HEK293T (cell line): ENCODE measurements around the gene ZIC4.

Experiments used
- CTCF ChIA-PET: fragments of 350-600 bp; formaldehyde crosslinking; extraction: SDS; loops from one replicate; lab custom pipeline; 2021; ENCODE audit warnings: antibody characterized with exemption, inconsistent platforms; lab: Yijun Ruan, JAX
- POLR2A ChIA-PET: fragments of 350-600 bp; formaldehyde crosslinking; extraction: SDS; loops from one replicate; lab custom pipeline; 2020; ENCODE audit warnings: antibody characterized with exemption, inconsistent platforms; lab: Yijun Ruan, JAX
- DNase-seq: peaks from one replicate; pipeline ENCODE4 v3.0.0; 2012; ENCODE audit warnings: mixed read lengths; ENCODE audit errors: extremely low spot score
- ARNT ChIP-seq: fragments of 450-650 bp; IDR thresholded peaks from 2 replicates; pipeline ENCODE4 v1.6.1; 2017; ENCODE audit warnings: mild to moderate bottlenecking
- BHLHE40 ChIP-seq: fragments of 450-650 bp; IDR thresholded peaks from 2 replicates; pipeline ENCODE4 v1.6.1; 2016; ENCODE audit warnings: mild to moderate bottlenecking, moderate library complexity, borderline replicate concordance
- CTBP1 ChIP-seq: fragments of 450-650 bp; IDR thresholded peaks from 2 replicates; pipeline ENCODE4 v1.6.1; 2016; ENCODE audit warnings: borderline replicate concordance
- ELF4 ChIP-seq: fragments of 450-650 bp; IDR thresholded peaks from 2 replicates; pipeline ENCODE4 v1.6.1; 2017; ENCODE audit warnings: antibody characterized with exemption
- FOXA1 ChIP-seq: fragments of 450-650 bp; IDR thresholded peaks from 2 replicates; pipeline ENCODE4 v1.6.1; 2016; ENCODE audit warnings: mild to moderate bottlenecking
- FOXK2 ChIP-seq: fragments of 450-650 bp; IDR thresholded peaks from 2 replicates; pipeline ENCODE4 v1.6.1; 2016; ENCODE audit warnings: mild to moderate bottlenecking
- FOXM1 ChIP-seq: fragments of 450-650 bp; IDR thresholded peaks from 2 replicates; pipeline ENCODE4 v1.6.1; 2017; ENCODE audit warnings: mild to moderate bottlenecking, borderline replicate concordance
- HDGF ChIP-seq: fragments of 450-650 bp; IDR thresholded peaks from 2 replicates; pipeline ENCODE4 v1.6.1; 2017; ENCODE audit warnings: antibody characterized with exemption, borderline replicate concordance
- L3MBTL2 ChIP-seq: fragments of 450-650 bp; conservative IDR thresholded peaks from 2 replicates; pipeline ENCODE4 v1.6.1; 2016; ENCODE audit warnings: mild to moderate bottlenecking
- LEF1 ChIP-seq: fragments of 450-650 bp; IDR thresholded peaks from 2 replicates; pipeline ENCODE4 v1.6.1; 2017; ENCODE audit warnings: mild to moderate bottlenecking, borderline replicate concordance
- NFRKB ChIP-seq: fragments of 450-650 bp; IDR thresholded peaks from 2 replicates; pipeline ENCODE4 v1.6.1; 2016; ENCODE audit warnings: mild to moderate bottlenecking, moderate library complexity
- PKNOX1 ChIP-seq: fragments of 450-650 bp; IDR thresholded peaks from 2 replicates; pipeline ENCODE4 v1.6.1; 2016
- SP1 ChIP-seq: fragments of 450-650 bp; IDR thresholded peaks from 2 replicates; pipeline ENCODE4 v1.6.1; 2017
- SUZ12 ChIP-seq: fragments of 450-650 bp; IDR thresholded peaks from 2 replicates; pipeline ENCODE4 v1.6.1; 2016; ENCODE audit warnings: mild to moderate bottlenecking
- TARDBP ChIP-seq: fragments of 450-650 bp; IDR thresholded peaks from 2 replicates; pipeline ENCODE4 v1.6.1; 2016
- ZNF384 ChIP-seq: fragments of 450-650 bp; IDR thresholded peaks from 2 replicates; pipeline ENCODE4 v1.6.1; 2016

The ZIC4 gene

GRCh38 chr3:147407114-147407497 lies 763 bp upstream of the ZIC4 start:
- ChIA-PET POLR2A (no interaction called here), CTCF (no interaction called here)
- TF ChIP-seq PKNOX1 (no peak), TARDBP (no peak), SP1 (no peak), FOXA1 (no peak), L3MBTL2 (no peak), BHLHE40 (no peak)
- no peak for DNase-seq

- CTCF ChIA-PET = no interaction called here
- TF ChIP-seq ELF4 (no peak), ARNT (no peak), LEF1 (no peak), TARDBP (no peak), CTBP1 (no peak), HDGF (no peak), BHLHE40 (no peak), L3MBTL2 (no peak), FOXK2 (no peak)
- POLR2A ChIA-PET = no interaction called here
- DNase-seq = no peak
Measured at GRCh38 chr3:147405231-147406027, 914 bp downstream of the ZIC4 start.

GRCh38 chr3:147404800-147405230 lies 1.5 kb downstream of the ZIC4 start:
- POLR2A ChIA-PET = no interaction called here
- CTCF ChIA-PET = no interaction called here
- DNase-seq = no peak
- no peak for TF ChIP-seq L3MBTL2
- no peak for TF ChIP-seq LEF1
- no peak for TF ChIP-seq ELF4
- TF ChIP-seq SP1 = no peak
- TF ChIP-seq BHLHE40 = no peak
- no peak for TF ChIP-seq HDGF
- no peak for TF ChIP-seq NFRKB
- no peak for TF ChIP-seq ARNT
- no peak for TF ChIP-seq SUZ12
- TF ChIP-seq FOXA1 = no peak
- no peak for TF ChIP-seq ZNF384
- no peak for TF ChIP-seq FOXK2
- TF ChIP-seq FOXM1 = no peak
- no peak for TF ChIP-seq TARDBP
- TF ChIP-seq CTBP1 = no peak
- TF ChIP-seq PKNOX1 = no peak

GRCh38 chr3:147404000-147404799 lies 2.1 kb downstream of the ZIC4 start:
- ChIA-PET CTCF (no interaction called here), POLR2A (no interaction called here)
- DNase-seq = no peak
- TF ChIP-seq FOXM1 = no peak
- TF ChIP-seq LEF1 = no peak
- TF ChIP-seq NFRKB = no peak
- no peak for TF ChIP-seq ELF4

GRCh38 chr3:147403511-147403910 lies 2.8 kb downstream of the ZIC4 start:
- POLR2A ChIA-PET = no interaction called here
- TF ChIP-seq SUZ12 (no peak), SP1 (no peak)
- DNase-seq = no peak
- CTCF ChIA-PET = no interaction called here

GRCh38 chr3:147402159-147402558 lies 4.2 kb downstream of the ZIC4 start:
- ChIA-PET CTCF (no interaction called here), POLR2A (no interaction called here)
- no peak for DNase-seq
- TF ChIP-seq PKNOX1 (no peak), NFRKB (no peak), HDGF (no peak), FOXA1 (no peak), SUZ12 (no peak), SP1 (no peak), FOXK2 (no peak), L3MBTL2 (no peak), TARDBP (no peak), BHLHE40 (no peak), CTBP1 (no peak), ZNF384 (no peak), ARNT (no peak), FOXM1 (no peak), LEF1 (no peak), ELF4 (no peak)
